Trophoblast cell (in vitro differentiated cells and primary cell): ENCODE measurements around the gene ZFAND2A.

Source experiments
- DNase-seq, 2 donors: peaks; one replicate each; pipeline ENCODE4 v3.0.0-alpha.2; 2016
- H2AFZ ChIP-seq: 2 replicates; pipeline ENCODE4 v1.6.1; 2013; ENCODE audit warnings: low read length, moderate library complexity, mild to moderate bottlenecking; ENCODE audit not compliant: insufficient read depth, poor library complexity
- H2AK5ac ChIP-seq: 2 replicates; pipeline ENCODE4 v1.6.1; 2013; ENCODE audit warnings: mild to moderate bottlenecking, low read length
- H2BK120ac ChIP-seq: 2 replicates; pipeline ENCODE4 v1.6.1; 2013; ENCODE audit warnings: low read length, mild to moderate bottlenecking, moderate library complexity; ENCODE audit not compliant: insufficient read depth, poor library complexity
- H2BK12ac ChIP-seq: 2 replicates; pipeline ENCODE4 v1.6.1; 2013; ENCODE audit warnings: mild to moderate bottlenecking, low read length, moderate library complexity
- H2BK5ac ChIP-seq: 2 replicates; pipeline ENCODE4 v1.6.1; 2013; ENCODE audit warnings: low read length, low read depth, moderate library complexity, mild to moderate bottlenecking; ENCODE audit not compliant: poor library complexity
- H3K14ac ChIP-seq: 2 replicates; pipeline ENCODE4 v1.6.1; 2013; ENCODE audit warnings: mild to moderate bottlenecking, low read length
- H3K18ac ChIP-seq: 2 replicates; pipeline ENCODE4 v1.6.1; 2013; ENCODE audit warnings: mild to moderate bottlenecking, low read length
- H3K23ac ChIP-seq: 2 replicates; pipeline ENCODE4 v1.6.1; 2013; ENCODE audit warnings: low read length
- H3K27ac ChIP-seq: 2 replicates; pipeline ENCODE4 v1.5.1; 2013; ENCODE audit warnings: low read depth, mild to moderate bottlenecking, inconsistent platforms, low read length, moderate library complexity
- H3K27me3 ChIP-seq: 2 replicates; pipeline ENCODE4 v1.6.1; 2013; ENCODE audit warnings: inconsistent platforms, mild to moderate bottlenecking, low read length, moderate library complexity; ENCODE audit not compliant: insufficient read depth
- H3K36me3 ChIP-seq, 2 experiments: 1 replicate in 1 of 2; 2 replicates in 1 of 2; pipeline ENCODE4 v1.6.1; 2013; ENCODE audit warnings: low read length in 2 of 2, mild to moderate bottlenecking in 2 of 2, moderate library complexity in 1 of 2; ENCODE audit not compliant: insufficient read depth in 2 of 2, control insufficient read depth in 1 of 2
- H3K4ac ChIP-seq: 2 replicates; pipeline ENCODE4 v1.6.1; 2013; ENCODE audit warnings: low read depth, mild to moderate bottlenecking, low read length, moderate library complexity
- H3K4me1 ChIP-seq, 2 experiments: 1 replicate in 1 of 2; 2 replicates in 1 of 2; pipeline ENCODE4 v1.6.1; 2013; ENCODE audit warnings: low read length in 2 of 2, mild to moderate bottlenecking in 2 of 2, moderate library complexity in 1 of 2; ENCODE audit not compliant: insufficient read depth in 2 of 2, control insufficient read depth in 1 of 2
- H3K4me2 ChIP-seq: 2 replicates; pipeline ENCODE4 v1.6.1; 2013; ENCODE audit warnings: inconsistent platforms, mild to moderate bottlenecking, low read length, moderate library complexity
- H3K4me3 ChIP-seq: 2 replicates; pipeline ENCODE4 v1.5.1; 2013; ENCODE audit warnings: mild to moderate bottlenecking, low read depth, low read length, inconsistent platforms
- H3K79me1 ChIP-seq: one replicate; pipeline ENCODE4 v1.6.1; 2013; ENCODE audit warnings: low read length
- H3K79me2 ChIP-seq: 2 replicates; pipeline ENCODE4 v1.6.1; 2013; ENCODE audit warnings: low read length, mild to moderate bottlenecking; ENCODE audit not compliant: control insufficient read depth, insufficient read depth, poor library complexity
- H3K9ac ChIP-seq: 2 replicates; pipeline ENCODE4 v1.6.1; 2013; ENCODE audit warnings: mild to moderate bottlenecking, low read length
- H3K9me3 ChIP-seq: 2 replicates; pipeline ENCODE4 v1.6.1; 2013; ENCODE audit warnings: low read depth, mild to moderate bottlenecking, control low read depth, inconsistent platforms, low read length; ENCODE audit not compliant: insufficient read depth
- H4K12ac ChIP-seq: 2 replicates; pipeline ENCODE4 v1.6.1; 2013; ENCODE audit warnings: low read depth, mild to moderate bottlenecking, low read length, moderate library complexity
- H4K8ac ChIP-seq: 2 replicates; pipeline ENCODE4 v1.6.1; 2013; ENCODE audit warnings: low read depth, mild to moderate bottlenecking, low read length, moderate library complexity
- H4K91ac ChIP-seq: one replicate; pipeline ENCODE4 v1.6.1; 2013; ENCODE audit warnings: low read depth, mild to moderate bottlenecking, low read length, moderate library complexity
- WGBS: extraction: QIAGEN DNeasy Blood & Tissue Kit; methylation state at CpG from one replicate; pipeline ENCODE4 v1.1.7; 2013; ENCODE audit warnings: missing lambda C conversion rate; ENCODE audit not compliant: insufficient read length, insufficient coverage; ENCODE audit errors: extremely low coverage; 5-methylcytosine and 5-hydroxymethylcytosine counted together

Gene ZFAND2A

GRCh38 chr7:1112625-1113547 is 47.1 kb downstream of the ZFAND2A start:
- Histone ChIP-seq H3K4ac (no peak overlapping the region), H2AFZ (no peak overlapping the region), H4K8ac (no peak overlapping the region), H3K14ac (no peak overlapping the region), H3K4me1 (peaks cover 0 to 2% of the 10 kb centered on the region in 2 experiments), H3K9me3 (no peaks in the 10 kb centered on the region), H2AK5ac (no peak overlapping the region), H2BK120ac (no peak overlapping the region), H2BK5ac (no peak overlapping the region), H3K4me2 (no peak overlapping the region), H3K9ac (no peak overlapping the region), H3K18ac (no peak overlapping the region), H2BK12ac (no peak overlapping the region), H4K12ac (no peak overlapping the region), H3K36me3 (peaks cover 5 to 9% of the 10 kb centered on the region in 2 experiments), H4K91ac (no peak overlapping the region), H3K4me3 (no peak overlapping the region), H3K23ac (no peak overlapping the region), H3K79me1 (no peaks in the 10 kb centered on the region), H3K79me2 (no peaks in the 10 kb centered on the region), H3K27ac (no peak overlapping the region), H3K27me3 (no peaks in the 10 kb centered on the region)
- DNase-seq: no peak
- no CpG with 5 or more reads among the region's 43 CpGs for WGBS

DNA sequence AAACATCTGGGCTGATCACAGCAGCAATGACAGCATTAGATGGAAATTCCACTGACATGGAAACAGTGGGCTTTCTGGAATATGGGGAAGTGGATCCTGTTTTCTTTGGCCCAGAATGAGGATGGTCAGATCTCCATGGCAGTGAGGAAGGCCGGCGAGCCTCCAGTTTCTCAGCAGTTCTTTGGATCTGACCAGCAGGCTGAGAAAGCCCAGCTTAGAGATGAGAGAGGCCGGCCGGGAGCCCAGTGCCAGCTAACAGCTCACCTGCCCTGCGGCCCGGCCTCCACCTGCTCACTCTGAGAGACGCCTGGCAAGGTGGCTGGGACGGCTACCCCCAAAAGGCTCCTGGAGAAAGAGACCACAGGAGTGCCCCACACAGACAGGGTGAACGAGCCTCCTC is 47.9 kb downstream of the ZFAND2A start:
- H3K4ac ChIP-seq: no peak overlapping the region
- H3K9ac ChIP-seq: no peak overlapping the region
- H3K9me3 ChIP-seq: no peaks in the 10 kb centered on the region
- H3K27ac ChIP-seq: no peak overlapping the region
- peaks cover 0 to 2% of the 10 kb centered on the region in 2 experiments for H3K4me1 ChIP-seq
- H2AK5ac ChIP-seq: no peak overlapping the region
- H2BK12ac ChIP-seq: no peak overlapping the region
- H3K4me3 ChIP-seq: no peak overlapping the region
- H2BK120ac ChIP-seq: no peak overlapping the region
- H4K8ac ChIP-seq: no peak overlapping the region
- H4K91ac ChIP-seq: no peak overlapping the region
- no peak overlapping the region for H3K18ac ChIP-seq
- no peaks in the 10 kb centered on the region for H3K27me3 ChIP-seq
- H2AFZ ChIP-seq: no peak overlapping the region
- no CpG with 5 or more reads among the region's 9 CpGs for WGBS
- H2BK5ac ChIP-seq: no peak overlapping the region
- no peak overlapping the region for H4K12ac ChIP-seq
- H3K79me1 ChIP-seq: no peaks in the 10 kb centered on the region
- no peak overlapping the region for H3K14ac ChIP-seq
- DNase-seq: no peak
- no peak overlapping the region for H3K23ac ChIP-seq
- H3K36me3 ChIP-seq: peaks cover 5 to 6% of the 10 kb centered on the region in 2 experiments
- no peaks in the 10 kb centered on the region for H3K79me2 ChIP-seq
- no peak overlapping the region for H3K4me2 ChIP-seq

- WGBS: no CpG with 5 or more reads among the region's 3 CpGs
- Histone ChIP-seq H2BK12ac (no peak overlapping the region), H3K27me3 (no peaks in the 10 kb centered on the region), H4K91ac (no peak overlapping the region), H3K79me2 (no peaks in the 10 kb centered on the region), H2BK5ac (no peak overlapping the region), H3K23ac (no peak overlapping the region), H3K79me1 (no peaks in the 10 kb centered on the region), H3K4me2 (no peak overlapping the region), H2AFZ (no peak overlapping the region), H4K12ac (no peak overlapping the region), H2BK120ac (no peak overlapping the region), H3K27ac (no peak overlapping the region), H3K9me3 (no peaks in the 10 kb centered on the region), H3K4me1 (peaks cover 0 to 2% of the 10 kb centered on the region in 2 experiments), H3K14ac (no peak overlapping the region), H3K4ac (no peak overlapping the region), H3K18ac (no peak overlapping the region), H2AK5ac (no peak overlapping the region), H4K8ac (no peak overlapping the region), H3K36me3 (peaks cover 5 to 8% of the 10 kb centered on the region in 2 experiments), H3K4me3 (no peak overlapping the region), H3K9ac (no peak overlapping the region)
- DNase-seq: no peak
Measured at GRCh38 chr7:1111156-1111555, 48.8 kb downstream of the ZFAND2A start.

DNA sequence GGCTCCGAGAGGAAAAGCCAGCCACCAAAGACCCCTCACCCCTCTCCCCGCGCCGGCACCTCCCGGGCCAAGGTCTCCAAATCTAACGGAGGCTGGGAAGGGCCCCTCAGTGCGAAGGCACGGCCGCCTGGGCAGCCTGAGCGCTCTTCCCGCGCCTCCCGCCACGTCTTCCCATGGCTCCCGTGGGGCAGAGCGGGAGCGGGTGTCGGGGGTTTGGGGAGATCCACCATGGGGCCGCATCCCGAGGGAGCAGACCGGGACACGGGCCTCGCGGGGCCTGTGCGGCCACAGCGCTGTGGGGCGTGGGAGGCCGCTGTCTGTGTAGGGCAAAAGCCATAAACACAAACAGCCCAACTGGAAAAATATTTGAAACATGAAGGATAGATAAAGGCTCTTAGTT is 49.6 kb downstream of the ZFAND2A start:
- Histone ChIP-seq H2AK5ac (no peak overlapping the region), H3K4ac (no peak overlapping the region), H3K4me1 (peaks cover 0 to 2% of the 10 kb centered on the region in 2 experiments), H3K23ac (no peak overlapping the region), H3K14ac (no peak overlapping the region), H3K36me3 (peaks cover 5 to 8% of the 10 kb centered on the region in 2 experiments), H2BK5ac (no peak overlapping the region), H3K79me2 (no peaks in the 10 kb centered on the region), H4K8ac (no peak overlapping the region), H3K79me1 (no peaks in the 10 kb centered on the region), H3K27ac (no peak overlapping the region), H4K12ac (no peak overlapping the region), H3K18ac (no peak overlapping the region), H3K4me2 (no peak overlapping the region), H2BK12ac (no peak overlapping the region), H4K91ac (no peak overlapping the region), H3K27me3 (no peaks in the 10 kb centered on the region), H2AFZ (no peak overlapping the region), H3K9me3 (no peaks in the 10 kb centered on the region), H3K4me3 (no peak overlapping the region), H3K9ac (no peak overlapping the region), H2BK120ac (no peak overlapping the region)
- DNase-seq: no peak
- WGBS: no CpG with 5 or more reads among the region's 28 CpGs
